ENCODE results near the gene SLC18B1.

Gene SLC18B1

DNA sequence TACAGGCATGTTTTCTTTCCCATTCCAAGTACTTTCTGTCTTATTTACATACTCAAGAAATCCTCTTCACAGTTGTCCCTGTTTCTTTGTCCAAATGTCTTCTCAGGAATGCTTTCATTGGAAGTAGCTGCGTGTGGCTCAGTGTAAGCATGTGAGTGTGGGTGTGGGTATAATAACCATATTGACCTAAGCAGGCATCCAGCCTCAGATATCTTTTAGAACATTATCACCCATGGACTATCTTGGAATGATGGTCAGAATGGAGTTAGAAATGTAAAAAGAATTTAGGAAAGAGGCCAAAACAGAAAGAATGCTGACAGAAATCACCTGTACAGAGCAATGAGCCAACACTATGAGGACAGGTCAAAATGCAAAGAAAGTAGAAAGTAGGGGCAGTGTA lies 57.2 kb downstream of the SLC18B1 start:
- no peak for DNase-seq

DNA sequence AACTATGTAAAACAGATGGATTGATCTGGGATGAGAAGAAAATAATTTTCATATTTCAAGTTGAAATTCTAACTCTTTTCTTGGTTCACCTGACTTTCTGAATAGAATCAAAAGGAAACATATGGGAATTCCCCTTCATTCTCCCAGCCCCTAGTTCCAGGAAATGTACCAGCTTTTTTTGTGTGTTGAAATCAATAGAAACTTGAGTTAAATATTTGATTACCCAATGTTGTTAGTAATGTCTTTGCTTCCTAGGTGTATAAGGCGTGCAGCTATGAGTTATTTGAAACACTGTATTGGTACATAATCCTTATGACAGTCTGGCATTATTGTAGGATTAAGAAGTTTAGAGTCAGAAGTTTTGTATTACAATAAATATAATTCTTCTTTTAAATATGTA lies 62.2 kb downstream of the SLC18B1 start:
- DNase-seq = peak; percentile 91 to 93

DNA sequence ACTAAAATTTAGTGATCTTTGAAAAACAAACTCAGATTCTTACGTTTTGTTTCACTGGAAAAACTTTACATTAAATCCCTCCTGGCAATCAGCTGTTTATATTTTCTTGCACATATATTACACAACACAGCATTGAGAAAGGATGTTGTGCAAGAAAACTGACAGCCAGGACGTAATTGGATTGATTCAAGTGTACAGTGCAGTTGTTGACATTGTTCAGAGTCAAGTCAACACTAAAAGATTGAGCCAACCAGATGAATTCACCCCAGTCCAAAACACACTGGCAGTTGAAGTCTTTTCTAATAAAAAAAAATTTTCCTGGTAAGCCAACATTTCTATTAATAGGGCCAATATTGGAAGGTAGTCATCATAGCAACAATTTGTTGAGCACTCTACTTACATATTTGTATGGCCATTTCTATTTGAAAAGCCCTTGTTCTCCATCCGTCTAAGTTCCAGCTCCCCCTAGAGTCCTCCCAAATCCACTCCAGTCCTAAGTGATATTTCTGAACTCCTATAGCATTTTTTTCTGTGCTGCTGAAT lies 63.7 kb downstream of the SLC18B1 start:
- peak; percentile 84 to 96 for DNase-seq

DNA sequence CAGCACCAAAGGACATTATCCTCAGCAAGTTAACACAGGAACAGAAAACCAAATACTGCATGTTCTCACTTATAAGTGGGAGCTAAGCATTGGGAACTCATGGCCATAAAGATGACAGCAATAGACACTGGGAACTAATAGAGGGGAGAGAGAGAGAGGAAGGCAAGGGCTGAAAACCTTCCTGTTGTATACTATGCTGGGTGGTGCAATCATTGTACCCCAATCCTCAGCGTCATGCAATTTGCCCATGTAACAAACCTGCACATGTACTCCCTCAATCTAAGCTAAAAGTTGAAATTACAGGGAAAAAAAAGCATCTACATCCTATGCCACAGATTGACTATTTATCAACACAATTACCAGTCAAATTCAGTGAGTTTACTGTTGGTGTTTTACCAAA lies 64.6 kb downstream of the SLC18B1 start:
- DNase-seq = peak; percentile 36 to 37

DNA sequence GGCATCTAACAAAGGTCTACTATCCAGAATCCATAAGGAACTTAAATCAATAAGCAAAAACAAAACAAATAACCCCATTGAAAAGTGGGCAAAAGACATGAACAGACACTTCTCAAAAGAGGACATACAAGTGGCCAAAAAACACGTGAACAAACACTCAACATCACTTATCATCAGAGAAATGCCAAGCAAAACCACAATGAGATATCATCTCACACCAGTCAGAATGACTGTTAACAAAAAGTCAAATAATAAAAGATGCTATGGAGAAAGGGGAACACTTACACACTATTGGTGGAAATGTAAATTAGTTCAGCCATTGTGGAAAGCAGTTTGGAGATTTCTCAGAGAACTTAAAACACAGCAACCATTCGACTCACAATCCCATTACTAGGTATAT lies 65.2 kb downstream of the SLC18B1 start:
- no peak for DNase-seq

DNA sequence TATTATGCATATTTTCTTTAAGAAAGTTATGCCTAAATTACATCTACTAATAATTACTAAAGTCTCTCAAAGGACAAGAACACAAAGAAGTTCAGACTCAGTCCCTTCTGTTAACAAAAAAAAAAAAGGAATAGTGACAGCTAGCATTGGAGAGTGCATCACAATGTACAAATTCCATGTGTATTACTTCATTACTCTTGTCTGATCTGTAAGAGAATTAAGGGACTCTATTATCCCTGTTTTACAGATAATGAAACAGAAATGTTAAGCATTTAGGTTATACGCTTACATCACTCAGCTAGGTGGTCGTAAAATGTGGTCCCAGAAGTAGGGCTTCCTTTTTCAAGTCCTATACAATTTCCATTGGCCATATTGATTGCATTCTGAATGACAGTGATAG lies 67.4 kb downstream of the SLC18B1 start:
- no peak for DNase-seq

DNA sequence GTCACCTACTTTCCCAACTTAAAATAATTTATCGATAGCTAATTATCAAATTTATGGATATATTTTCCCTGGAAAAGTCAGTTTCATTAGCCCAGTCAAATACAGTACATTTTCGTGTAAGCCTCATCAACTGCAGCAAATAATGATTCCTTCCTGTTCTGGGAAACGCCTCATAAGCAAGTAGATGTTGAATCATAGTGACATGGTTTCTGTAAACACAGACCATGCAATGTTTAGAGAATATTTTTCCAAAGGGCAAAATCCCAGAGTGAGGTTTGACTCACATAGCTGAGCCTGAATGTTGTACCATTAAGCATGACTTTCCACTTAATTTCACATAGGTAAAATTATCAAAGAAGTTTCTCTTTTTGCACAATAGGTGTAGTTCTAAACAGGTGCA lies 67.9 kb downstream of the SLC18B1 start:
- DNase-seq = peak; percentile 44 to 52

DNA sequence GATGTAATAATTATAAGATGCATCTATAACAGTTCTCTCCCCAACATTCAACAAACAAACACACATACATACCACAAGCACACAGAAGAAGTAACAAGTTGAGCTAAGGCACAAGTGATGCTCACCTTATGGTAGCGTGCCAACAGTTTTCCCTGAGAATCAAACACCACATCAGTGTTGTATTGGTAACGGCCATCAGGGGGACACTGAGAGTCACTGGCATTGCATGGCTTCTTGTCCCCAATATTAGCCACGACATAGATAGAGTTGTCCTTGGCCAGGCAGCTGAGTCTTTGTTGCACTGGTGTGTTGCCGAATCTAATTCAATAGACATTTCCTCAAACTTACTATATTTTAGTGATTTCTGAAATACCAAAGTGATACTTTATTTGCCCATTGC lies 69.8 kb downstream of the SLC18B1 start:
- no peak for DNase-seq

DNA sequence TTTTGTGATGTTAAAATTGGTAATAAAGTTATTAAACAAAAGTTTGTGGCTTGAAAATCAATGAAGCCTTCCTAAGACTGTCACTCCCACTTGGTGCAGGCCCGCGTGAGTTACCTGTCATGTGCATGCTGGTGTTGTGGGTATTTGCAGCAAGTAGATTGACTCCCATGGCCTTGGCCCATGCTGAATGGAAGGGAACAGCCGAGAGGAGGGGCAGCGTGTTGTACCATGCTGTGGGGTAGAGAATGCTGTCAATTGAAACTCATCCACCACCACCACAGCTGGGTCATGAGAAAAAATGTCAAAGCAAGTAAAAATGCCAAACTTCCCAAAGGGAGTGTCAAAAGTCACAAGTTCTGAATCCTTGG lies 71.8 kb downstream of the SLC18B1 start:
- no peak for DNase-seq

DNA sequence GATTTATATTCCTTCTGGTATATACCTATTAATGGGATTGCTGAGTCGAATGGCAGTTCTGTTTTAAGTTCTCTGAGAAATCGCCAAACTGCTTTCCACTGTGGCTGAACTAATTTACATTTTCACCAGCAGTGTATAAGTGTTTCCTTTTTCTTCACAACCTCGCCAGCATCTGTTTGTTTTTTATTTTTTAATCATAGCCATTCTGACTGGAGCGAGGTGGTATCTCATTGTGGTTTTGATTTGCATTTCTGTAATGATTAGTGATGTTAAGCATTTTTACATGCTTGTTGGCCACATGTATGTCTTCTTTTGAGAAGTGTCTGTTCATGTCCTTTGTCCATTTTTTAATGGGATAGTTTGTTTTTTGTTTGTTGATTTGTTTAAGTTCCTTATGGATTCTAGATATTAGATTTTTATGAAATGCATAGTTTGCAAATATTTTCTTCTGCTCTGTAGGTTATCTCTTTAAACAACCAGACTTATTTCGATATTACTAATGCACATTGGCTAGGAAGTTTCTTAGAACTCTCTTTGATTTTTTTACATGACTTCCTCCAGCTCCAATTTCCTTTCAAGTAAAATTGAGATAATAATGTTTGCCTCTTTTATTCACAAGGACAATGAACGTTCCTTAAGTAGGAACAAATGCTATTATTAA lies 72.4 kb downstream of the SLC18B1 start:
- no peak for DNase-seq

DNA sequence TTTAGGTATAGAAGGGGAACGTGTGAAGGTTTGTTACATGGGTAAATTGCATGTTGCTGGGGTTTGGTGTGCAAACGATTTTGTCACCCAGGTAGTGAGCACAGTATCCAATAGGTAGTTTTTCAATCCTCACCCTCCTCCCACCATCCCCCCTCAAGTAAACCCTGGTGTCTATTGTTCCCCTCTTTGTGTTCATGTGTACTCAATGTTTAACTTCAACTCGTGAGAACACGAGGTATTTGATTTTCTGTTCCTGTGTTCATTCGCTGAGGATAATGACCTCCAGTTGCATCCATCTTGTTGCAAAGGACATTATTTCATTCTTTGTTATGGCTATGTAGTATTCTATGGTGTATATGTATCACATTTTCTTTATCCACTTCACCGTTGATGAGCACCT lies 73.0 kb downstream of the SLC18B1 start:
- DNase-seq = no peak

DNA sequence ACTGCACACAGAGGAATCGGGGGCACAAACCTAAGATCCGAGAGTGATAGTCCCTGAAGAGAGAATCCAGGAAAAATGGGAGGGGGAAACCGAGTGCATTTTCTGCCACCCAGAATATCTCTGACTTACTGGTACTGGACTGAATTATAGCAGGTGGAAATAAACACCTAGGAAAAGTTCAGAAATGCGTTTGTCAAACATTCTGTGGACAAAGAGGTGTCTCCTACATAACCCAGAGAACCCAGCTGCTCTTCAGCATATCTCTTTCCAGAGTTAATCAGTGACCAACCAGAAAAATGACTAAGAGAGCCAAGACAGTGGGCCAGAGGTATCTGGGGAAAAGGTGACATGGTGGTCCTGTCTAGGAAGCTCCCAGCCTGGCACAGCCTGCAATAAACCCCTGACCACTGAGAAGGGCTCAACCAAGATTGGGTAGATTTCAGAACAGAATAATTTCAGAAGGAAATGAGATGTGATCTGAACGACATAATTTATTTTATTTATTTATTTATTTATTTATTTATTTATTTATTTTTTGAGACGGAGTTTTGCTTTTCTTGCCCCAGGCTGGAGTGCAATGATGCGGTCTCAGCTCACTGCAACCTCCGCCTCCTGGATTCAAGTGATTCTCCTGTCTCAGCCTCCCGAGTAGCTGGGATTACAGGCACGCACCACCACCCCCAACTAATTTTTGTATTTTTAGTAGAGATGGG lies 78.5 kb downstream of the SLC18B1 start:
- DNase-seq = no peak
